NCI-H524 (cell line): ENCODE results near the gene CTCF.
A peak's percentile ranks its signal among the peaks of the same experiment; 100 is the strongest.

Experiments
- DNase-seq, 2 experiments: peaks; one replicate each; lab custom pipeline; 2025; lab: John Stamatoyannopoulos, UW

The CTCF gene

GRCh38 chr16:67605641-67606040 is 43.3 kb downstream of the CTCF start:
- DNase-seq = no peak

GRCh38 chr16:67606632-67607031 is 44.3 kb downstream of the CTCF start:
- no peak for DNase-seq

- DNase-seq = no peak
These were observed 46.0 kb downstream of the CTCF start for GRCh38 chr16:67608364-67608763.

DNA sequence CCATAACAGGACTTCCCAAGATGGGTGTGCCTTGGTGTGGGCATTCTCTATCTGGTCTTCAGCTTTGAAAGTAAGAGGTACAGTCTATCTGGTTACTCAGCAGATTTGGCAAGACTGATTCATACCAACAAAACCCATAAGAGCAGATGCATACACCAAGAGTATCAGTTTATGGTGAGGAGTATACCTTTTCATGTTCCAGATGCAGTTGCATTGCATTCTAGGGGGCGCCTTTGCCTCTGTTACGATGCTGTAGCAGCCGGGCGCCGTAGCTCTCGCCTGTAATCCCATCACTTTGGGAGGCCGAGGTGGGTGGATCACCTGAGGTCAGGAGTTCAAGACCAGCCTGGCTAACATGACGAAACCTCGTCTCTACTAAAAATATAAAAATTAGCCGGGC is 51.5 kb downstream of the CTCF start:
- DNase-seq = no peak

GRCh38 chr16:67628216-67628615 is 65.9 kb downstream of the CTCF start:
- no peak for DNase-seq

- no peak for DNase-seq
These were observed 70.3 kb downstream of the CTCF start for GRCh38 chr16:67632415-67633172.

DNA sequence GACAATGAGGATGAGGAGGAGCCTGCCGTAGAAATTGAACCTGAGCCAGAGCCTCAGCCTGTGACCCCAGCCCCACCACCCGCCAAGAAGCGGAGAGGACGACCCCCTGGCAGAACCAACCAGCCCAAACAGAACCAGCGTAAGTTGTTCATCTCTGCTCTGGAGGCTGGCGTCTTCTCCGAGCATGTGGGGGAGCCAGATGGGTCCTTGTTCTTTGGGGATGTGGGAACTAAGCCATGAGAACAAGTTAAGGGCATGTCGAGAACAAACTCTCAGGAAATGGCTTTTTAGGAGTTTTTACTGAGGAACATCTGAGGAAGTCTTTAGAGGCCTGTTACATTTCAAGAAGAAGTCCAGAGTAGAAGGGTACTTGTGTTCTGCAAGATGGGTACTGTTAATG is 74.4 kb downstream of the CTCF start:
- DNase-seq = no peak

GRCh38 chr16:67637625-67638024 is 75.3 kb downstream of the CTCF start:
- no peak for DNase-seq

DNA sequence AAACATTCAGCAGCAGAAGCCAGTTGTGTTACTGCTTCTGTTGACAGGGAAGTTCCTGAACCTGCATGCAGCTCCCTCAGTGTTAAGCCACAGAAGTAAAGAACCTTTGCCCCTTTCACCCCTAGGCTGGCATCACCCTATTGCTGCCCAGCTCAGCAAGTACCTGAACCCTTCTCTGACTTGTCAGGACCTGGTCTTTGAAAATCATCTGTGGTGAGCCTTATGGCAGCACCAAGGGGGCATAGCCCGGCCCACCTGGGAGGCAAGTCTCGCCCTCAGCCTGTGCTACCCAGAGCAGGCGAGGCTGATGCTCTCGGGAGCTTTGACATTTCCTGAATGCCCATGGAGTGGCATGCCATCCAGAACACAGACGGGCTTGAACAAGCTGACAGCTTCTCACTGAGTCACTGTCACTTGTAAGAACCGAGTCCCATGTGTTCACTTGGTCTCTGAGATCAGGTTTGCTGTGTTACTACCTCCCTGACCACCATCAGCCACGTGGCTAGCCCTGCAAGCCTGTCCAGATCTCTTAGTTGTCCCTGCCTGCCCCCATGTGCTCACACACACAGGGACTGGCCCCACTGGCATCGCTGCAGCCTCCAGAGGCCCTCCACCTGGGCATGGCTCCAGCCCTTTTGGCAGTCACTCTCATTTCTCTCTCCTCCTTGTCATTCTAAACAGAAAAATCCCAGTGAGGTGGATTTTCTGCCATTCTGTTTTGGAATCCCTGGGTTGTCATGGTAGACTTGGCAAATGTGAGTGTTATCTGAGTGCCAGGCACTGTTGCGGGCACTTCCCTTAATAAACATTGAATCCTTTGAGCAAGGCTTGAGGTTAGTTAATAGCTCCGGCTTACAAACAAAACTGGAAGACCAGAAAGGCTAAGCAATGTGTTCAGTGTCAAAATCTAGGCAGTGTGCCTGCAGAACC is 79.7 kb downstream of the CTCF start:
- DNase-seq = no peak

DNA sequence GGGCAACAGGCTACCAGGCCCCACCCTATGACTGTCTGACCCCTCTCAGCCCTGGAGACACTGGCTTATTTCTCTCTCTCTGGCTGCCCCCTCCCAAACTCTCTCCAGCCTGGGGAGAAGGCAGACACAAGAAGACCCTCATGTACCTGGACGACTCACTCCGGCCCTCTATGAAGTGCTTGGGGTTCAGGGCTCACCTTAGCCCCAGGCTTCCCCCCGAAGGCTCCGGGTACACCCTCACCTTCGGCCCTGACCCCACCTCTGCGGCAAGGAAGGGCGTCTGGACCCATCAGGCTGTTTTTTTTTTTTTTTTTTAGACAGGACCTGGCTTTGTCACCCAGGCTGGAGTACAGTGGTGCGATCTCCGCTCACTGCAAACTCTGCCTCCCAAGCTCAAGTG is 81.7 kb downstream of the CTCF start:
- no peak for DNase-seq

DNA sequence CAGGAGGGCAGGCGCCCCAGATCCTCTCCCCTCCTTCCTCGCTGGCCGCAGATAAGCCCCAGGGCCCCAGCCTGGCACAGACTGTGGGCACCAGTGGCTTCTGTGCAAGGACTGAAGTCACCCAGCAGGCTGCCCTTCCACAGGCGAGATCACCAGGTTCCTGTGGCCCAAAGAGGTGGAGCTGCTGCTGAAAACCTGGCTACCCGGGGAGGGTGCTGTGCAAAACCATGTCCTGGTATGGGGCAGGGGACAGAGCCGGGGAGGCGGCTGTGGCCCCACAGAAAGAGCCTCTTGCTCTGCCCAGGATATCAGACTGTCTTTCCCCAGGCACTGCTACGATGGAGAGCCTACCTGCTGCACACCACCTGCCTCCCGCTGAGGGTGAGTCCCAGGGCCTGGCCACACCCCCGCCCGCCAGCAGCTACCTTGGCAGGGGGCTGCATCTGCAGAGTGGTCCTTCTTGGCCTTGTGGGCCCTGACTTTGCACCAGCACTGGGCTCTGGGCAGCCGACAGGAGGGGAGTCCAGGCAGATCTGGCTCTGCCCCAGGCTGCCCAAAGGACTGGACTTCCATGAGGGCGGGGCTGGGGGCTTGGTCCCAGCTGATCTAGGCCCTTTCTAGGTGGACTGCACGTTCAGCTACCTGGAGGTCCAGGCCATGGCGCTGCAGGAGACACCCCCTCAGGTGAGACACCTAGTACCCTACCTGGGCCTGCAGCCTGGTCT is 83.2 kb downstream of the CTCF start:
- no peak for DNase-seq

GRCh38 chr16:67647111-67647651 is 84.9 kb downstream of the CTCF start:
- no peak for DNase-seq

- DNase-seq = no peak
These were observed 85.4 kb downstream of the CTCF start for GRCh38 chr16:67647681-67648080.

DNA sequence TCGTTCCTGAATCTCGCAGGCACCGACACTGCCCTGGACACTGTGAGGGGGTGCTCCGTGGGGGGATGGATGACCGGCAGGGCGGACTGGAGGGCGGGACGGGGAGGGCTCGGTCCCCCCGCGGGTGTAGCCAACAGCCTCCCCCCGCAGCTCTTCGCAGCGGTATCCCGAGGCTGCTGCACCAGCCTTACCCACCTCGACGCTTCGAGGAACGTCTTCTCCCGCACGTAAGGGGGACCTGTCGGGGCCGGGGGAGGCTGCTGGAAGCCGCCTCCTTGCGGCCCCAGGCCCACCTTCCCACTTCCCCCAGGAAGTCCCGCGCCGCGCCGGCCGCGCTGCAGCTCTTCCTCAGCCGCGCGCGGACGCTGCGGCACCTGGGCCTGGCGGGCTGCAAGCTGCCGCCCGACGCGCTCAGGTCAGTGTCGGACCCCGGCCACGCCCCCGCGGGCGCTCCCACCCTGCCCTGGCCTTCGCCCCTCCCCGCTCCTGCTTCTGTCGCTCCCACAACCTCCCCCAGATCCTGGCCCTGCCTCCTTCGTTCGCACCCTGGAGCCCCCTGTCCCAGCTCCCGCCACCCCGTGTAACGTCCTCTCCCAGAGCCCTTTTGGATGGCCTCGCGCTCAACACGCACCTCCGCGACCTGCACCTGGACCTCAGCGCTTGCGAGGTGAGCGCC is 85.9 kb downstream of the CTCF start:
- no peak for DNase-seq

GRCh38 chr16:67648764-67649407 is 86.6 kb downstream of the CTCF start:
- DNase-seq = no peak

DNA sequence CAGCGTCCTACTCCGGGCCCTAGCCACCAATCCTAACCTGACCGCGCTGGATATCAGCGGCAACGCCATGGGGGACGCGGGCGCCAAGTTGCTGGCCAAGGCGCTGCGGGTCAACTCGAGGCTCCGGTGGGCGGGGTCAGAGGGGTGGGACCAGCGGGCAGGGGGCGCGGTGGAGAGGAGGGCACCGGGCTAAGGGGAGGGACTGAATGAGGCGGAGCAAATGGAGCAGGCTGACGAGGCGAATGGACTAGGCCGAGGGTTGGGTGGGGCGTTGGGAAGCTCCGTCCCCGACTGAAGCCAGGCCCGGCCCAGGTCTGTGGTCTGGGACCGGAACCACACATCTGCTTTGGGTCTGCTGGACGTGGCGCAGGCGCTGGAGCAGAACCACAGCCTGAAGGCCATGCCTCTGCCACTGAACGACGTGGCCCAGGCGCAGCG is 87.2 kb downstream of the CTCF start:
- DNase-seq = no peak

GRCh38 chr16:67650023-67650422 is 87.7 kb downstream of the CTCF start:
- no peak for DNase-seq

DNA sequence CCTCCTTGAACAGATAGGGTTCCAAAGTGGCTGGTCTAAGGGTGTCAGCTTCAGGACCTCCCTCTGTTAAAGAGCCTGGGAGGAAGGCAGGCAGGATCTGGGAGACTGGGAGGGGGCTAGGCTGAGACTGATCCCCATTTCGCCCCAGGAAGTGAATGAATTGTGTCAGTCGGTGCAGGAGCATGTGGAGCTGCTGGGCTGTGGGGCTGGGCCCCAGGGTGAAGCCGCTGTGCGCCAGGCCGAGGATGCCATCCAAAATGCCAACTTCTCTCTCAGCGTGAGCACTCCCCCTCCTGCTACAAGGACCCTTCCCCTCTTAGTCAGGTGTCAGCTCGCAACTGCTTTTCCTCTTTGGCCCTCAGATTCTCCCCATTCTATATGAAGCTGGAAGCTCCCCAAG is 88.7 kb downstream of the CTCF start:
- DNase-seq = no peak

DNA sequence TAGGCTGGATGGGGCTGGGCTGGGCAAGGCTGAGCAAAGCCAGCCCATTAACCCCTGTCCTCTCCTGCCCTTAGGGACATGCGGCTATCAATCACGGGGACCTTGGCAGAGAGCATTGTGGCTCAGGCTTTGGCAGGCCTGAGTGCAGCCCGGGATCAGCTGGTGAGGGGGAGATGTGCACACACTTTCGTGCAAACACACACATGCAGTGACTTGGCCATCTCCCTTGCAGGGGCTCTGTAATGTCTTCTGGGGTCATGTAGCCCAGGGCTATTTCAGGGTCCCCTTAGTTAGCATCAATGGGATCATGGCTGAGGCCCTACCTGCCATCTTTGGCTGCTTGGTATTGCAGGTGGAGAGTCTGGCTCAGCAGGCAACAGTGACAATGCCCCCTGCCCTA is 89.5 kb downstream of the CTCF start:
- no peak for DNase-seq

- peak in 1 of 2 experiments; percentile 61 for DNase-seq
These were observed 90.3 kb downstream of the CTCF start for GRCh38 chr16:67652578-67653127.
